HepG2 (cell line): ENCODE results near the gene FAHD2A.

Experiments
- CHD2 ChIP-seq: IDR thresholded peaks from 2 replicates; pipeline ENCODE4 v1.6.1; 2011; ENCODE audit warnings: low read depth, low read length, improper control_type of control experiment
- NR2C2 ChIP-seq: sonication (generic); formaldehyde crosslinking; IDR thresholded peaks from 2 replicates; pipeline ENCODE4 v1.4.0; 2020; ENCODE audit warnings: missing genetic modification reagents, mild to moderate bottlenecking, moderate library complexity, borderline replicate concordance
- SOX5 ChIP-seq: IDR thresholded peaks from 2 replicates; pipeline ENCODE4 v1.6.1; 2016; ENCODE audit warnings: borderline replicate concordance
- SP1 ChIP-seq, 2 experiments: fragments of 450-650 bp in 1 of 2; sonication (generic) in 1 of 2; formaldehyde crosslinking in 1 of 2; IDR thresholded peaks; 2 replicates each; pipeline versions ENCODE4 v1.4.0 to v1.6.1; 2016 to 2020; ENCODE audit warnings: missing genetic modification reagents in 1 of 2
- TAF1 ChIP-seq: sonication (generic); formaldehyde crosslinking; IDR thresholded peaks from 2 replicates; pipeline ENCODE4 v1.4.0; 2020; ENCODE audit warnings: missing genetic modification reagents
- TFAP4 ChIP-seq: sonication (generic); IDR thresholded peaks from 2 replicates; pipeline ENCODE4 v1.6.1; 2016; ENCODE audit warnings: low read depth, borderline replicate concordance

DNA sequence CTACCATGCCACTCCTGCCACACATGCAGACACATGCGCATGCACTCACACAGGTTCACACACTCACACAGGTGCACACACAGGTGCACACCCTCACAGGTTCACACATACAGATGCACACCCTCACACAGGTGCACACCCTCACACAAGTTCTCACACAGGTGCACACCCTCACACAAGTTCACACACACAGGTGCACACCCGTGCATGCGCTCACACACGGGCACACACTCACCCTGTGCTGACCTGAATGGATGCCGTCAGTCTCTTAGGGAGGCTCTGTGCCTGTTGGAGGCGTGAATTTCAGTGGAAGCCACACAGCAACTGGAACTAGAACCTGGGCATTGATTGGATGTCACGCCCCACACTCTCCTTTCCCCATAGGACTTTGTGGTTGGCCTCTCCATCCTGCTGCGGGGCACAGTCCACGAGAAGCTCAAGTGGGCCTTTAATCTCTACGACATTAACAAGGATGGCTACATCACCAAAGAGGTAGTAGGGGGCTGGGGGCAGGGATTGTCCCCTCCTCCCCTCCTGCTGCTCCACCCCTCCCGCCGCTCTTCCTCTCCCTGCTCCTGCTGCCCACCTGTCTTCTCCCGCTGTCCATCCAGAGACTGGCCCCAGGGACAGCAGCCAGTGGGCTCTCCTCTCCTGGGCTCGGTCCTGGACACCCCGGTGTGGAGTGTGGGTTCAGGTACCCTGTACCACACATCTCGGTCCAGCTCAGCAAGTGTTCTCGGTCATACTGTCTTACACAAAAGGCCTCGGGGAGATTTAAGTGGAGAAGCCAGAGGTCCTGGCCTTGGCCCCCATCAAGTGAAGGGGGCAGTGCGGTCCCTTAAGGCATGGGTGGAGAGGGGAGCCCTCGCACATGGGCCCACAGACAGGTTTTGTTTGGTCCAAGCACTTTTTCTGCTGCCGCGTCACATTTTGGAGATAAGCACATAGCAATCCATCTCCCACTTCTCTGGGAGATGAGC, 21.0 kb upstream of the FAHD2A start:
- no peak for TF ChIP-seq TFAP4
- no peak for TF ChIP-seq NR2C2
- no peak for TF ChIP-seq CHD2
- no peak for TF ChIP-seq TAF1
- no peak for TF ChIP-seq SOX5 (CRISPR knock-in tag)
- TF ChIP-seq SP1 (IDR thresholded peaks at IDR 0.05): no peak
- TF ChIP-seq SP1 (CRISPR knock-in tag; IDR thresholded peaks at IDR 0.05): no peak
